GDM1 (cell line): ENCODE measurements around the gene SETD6.
"Not testable (repeated sequence)": the region's sequence is repeated elsewhere in the genome, so short reads cannot be mapped to it uniquely, and the experiment has no call there.

Experiments used
- DNase-seq: peaks from one replicate; lab custom pipeline; 2025; lab: John Stamatoyannopoulos, UW

SETD6 gene

GRCh38 chr16:58515125-58515870, at the start of gene SETD6:
Gene SETD6, plus strand, starts transcription at chr16:58515517. Its CDS starts 21 bp downstream, at chr16:58515538.
- DNase-seq: no peak

GRCh38 chr16:58465817-58466216, 49.5 kb upstream of the SETD6 start:
- no peak for DNase-seq

DNA sequence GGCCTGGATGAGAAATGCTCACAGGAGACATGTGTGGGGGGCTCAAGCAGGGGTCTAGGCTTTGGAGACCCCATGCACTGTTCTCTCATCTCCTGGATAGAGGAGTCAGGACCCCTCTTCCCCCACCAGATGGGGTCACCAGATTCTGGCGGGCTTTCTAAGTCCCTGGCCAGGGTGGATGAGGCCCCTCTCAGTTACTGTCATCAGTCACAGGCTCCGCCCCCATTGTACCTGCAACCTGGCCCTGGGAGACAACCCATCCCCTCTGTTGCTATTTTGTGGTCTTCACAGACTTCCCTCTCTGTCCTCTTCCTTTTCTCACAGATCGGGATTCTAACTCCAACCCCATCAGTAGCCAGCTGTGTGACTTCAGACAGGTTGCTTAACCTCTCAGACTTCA, 48.9 kb upstream of the SETD6 start:
- no peak for DNase-seq

DNA sequence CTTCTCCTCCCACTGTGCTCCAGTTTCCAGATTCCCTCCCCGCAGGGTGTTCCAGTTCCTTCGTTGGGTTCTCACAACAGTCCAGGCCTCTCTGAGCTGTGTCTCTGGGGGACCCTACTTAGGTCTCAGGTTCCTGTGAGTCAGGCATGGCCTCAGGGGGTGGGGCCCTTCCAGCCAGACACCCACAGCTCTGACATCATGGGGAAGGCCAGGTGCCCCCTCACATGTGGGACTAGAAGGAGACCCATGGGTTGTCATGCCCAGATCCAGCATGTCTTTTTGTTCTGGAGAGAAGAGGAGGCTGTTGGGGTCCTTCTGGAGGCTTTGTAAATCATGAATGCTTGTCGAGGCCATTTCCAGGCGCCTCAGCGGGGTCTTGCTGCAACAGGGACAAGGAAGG, 47.4 kb upstream of the SETD6 start:
- no peak for DNase-seq

DNA sequence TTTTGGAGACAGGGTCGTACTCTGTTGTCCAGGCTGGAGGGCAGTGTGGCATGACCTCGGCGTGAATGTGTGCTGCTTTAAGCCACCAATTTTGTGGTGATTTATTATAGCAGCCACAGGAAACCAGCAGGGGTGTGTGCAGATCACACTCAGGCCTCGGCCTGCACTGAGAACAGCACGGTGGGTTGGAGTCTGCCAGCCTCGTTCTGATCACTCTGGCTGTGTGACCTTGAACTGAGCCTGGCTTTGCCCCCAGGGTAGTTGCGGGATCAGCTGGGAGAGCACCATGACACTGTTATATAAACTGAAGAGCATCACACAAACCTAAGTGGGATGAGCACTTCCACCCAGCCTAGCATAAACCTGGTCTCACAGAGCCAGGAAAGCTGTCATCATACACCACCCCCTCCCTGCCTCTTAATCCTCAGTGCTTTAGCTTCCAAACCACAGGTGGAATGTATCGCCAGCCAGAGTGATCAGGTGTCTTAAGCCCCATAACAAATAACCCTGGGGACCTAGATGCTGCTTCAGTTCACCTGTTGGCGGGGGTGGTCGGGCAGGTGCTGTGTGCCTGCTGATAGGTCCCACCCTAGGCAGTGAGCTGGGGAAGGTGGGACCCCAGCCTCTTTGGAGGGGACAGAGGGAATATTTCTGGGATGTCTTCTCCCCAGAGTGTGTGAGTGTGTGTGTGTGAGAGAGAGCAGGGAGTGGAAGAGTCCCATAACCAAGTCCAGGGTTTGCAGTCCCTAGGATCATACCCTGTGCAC, 43.9 kb upstream of the SETD6 start:
- no peak for DNase-seq

GRCh38 chr16:58472266-58472665, 43.1 kb upstream of the SETD6 start:
- DNase-seq: no peak

- no peak for DNase-seq
Observed at GRCh38 chr16:58472827-58473226, 42.5 kb upstream of the SETD6 start.

DNA sequence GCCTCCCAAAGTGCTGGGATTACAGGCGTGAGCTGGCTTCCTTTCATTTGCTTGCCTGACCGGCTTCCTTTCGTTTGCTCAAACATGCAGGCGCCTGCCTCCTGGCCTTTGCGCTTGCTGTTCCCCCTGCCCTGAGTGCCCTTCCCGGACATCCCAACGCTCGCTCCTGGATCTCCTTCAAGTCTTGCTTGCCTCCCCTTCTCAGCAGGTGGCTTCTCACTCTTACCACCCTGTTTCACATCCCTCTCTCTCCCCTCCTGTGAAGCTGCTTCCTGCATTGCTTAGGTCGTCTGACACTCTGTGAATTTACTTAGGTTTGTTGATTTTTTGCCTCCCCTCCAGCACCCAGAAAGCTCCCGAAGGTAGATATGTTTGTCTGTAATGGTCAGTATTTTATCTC, 41.0 kb upstream of the SETD6 start:
- no peak for DNase-seq

- DNase-seq: no peak
Observed at GRCh38 chr16:58475091-58475619, 40.2 kb upstream of the SETD6 start.

GRCh38 chr16:58476791-58477190, 38.5 kb upstream of the SETD6 start:
- no peak for DNase-seq

DNA sequence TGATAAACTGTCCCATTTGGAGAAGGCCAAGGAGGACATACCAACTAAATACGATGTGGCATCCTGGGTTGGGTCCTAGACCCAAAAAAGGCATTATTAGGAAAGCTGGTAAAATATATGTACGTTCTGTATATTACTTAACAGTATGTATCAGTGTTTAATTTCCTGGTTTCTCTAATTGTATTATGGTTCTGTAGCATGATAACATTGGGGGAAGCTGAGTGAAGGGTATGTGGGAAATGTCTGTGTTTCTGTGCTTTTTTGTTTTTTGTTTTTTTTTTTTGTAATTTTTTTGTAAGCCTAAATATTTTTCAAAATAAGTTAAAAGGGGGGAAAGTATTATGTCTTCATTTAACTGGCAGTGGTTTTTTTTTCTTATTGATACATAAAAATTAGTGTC, 36.9 kb upstream of the SETD6 start:
- no peak for DNase-seq

DNA sequence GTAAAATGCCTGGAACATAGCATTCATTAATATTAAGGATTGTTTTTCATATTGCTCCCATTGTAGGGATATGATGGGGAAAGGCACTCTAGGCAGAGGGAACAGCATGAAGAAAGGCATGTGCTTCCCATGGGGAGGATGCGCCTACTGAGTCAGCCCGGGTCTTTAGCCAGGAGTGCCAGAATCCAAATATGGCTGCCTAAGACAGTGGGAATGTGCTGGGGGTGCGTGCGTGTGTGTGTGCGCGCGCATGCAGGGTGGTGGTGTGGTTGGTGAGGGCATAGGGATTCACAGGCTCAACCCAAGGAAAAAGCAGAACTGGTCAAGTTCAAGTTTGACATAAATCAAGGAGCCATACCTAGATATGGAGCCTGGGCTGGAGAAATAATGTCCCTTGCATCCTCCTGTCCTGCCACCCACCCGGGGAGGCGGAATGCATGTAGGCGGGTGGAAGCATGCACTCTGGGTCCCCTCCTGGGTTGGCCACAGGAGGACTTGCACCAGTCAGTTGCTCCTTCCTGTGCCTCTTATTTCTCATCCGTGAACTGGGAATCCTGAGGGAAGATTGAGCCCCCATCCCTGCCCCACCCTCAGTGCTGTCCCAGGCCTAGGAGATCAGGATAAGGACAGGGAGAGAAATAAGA, 34.0 kb upstream of the SETD6 start:
- DNase-seq: no peak

DNA sequence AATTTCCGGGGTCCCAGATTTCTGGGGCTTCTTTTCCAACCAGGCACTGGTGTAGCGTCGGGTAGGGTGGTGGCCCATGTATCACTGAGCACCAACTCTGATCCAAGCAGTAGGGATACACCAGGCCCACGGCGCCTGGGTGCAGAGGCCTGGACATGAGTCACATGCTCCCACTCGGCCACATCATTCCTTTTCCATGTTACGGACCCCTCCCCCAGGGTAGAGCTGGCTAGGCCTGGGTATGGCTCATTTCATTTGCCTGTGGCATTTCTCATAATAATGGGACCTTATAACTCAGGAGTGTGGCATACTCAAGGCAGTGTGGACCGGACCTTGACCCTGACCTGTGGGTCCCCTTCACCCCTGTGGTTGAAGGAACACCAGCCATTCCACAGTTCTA, 33.4 kb upstream of the SETD6 start:
- DNase-seq: no peak

GRCh38 chr16:58485184-58485887, 30.0 kb upstream of the SETD6 start:
- DNase-seq: no peak

DNA sequence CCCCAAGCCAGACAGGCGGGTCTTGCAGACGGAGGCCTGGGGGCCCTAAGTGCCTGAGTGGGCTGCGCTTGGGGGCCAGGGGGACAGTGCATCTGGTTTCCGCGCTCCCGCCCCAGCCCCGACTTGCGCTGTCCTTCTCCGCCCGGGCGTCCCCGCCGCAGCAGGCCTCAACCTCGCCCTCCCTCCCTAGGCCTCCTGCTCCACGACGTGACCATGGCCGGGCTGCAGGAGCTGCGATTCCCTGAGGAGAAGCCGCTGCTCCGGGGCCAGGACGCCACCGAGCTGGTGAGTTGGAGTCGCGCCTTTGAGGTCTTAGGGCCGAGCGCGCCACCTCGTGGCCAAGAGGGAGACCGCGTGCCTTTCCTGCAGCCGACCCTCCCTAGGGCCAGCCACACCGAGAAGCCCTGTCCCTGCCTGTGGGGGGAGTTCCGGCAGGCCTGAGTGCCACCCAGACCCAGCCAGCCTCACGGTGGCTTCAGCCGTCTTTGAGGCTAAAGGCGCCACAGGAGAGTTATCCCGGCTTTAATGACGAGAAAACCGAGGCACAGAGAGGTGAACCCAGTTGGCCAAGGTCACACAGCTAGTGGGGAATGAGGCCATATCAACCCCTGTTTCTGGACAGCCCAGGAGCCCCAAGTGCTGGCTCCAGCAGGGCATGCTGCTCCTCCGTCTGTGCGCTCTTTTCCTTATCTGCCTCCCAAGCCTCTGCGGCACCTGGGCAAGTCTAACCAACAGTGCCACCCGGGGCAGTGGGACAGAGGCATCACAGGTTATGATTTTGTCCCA, 27.6 kb upstream of the SETD6 start:
- peak; percentile 31 for DNase-seq

DNA sequence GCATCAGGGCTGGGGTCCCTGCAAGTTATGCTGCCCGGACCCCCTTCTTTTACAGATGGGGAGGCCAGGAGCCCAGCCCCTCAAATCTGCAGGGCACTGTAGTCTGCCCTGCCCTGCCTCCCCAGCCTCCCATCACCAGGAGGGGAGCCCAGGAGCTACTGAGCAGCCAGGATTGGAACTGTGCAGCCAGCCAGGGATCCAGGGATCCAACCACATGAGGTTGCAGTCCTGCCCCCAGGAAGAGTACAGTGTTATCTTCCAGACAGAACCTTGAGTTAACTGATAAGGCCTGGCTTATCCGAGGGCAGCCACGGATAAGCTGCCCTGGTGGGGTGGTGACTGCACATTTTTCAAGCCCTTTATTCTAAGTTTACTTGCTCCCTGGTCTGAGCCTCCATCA, 26.8 kb upstream of the SETD6 start:
- no peak for DNase-seq

DNA sequence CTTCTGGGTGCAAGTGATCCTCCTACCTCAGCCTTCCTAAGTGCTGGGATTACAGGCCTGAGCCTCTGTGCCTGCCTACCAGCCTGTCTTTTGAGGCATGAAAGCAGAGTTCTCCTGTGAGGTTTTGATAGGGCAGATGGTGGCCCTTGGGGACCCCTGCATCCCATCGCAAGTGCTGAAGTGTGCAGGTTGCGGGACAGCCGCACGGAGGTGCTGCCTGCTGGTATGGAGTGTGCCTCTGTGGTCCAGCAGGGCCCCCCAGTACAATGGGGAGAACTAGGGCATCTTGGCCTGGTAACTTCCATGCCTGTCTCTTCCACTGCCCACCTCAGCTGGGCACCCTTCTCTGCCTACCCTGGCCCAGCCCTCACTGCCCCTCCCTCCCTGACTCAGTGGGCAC, 25.3 kb upstream of the SETD6 start:
- no peak for DNase-seq

GRCh38 chr16:58490539-58490938, 24.8 kb upstream of the SETD6 start:
- not testable (repeated sequence) for DNase-seq

DNA sequence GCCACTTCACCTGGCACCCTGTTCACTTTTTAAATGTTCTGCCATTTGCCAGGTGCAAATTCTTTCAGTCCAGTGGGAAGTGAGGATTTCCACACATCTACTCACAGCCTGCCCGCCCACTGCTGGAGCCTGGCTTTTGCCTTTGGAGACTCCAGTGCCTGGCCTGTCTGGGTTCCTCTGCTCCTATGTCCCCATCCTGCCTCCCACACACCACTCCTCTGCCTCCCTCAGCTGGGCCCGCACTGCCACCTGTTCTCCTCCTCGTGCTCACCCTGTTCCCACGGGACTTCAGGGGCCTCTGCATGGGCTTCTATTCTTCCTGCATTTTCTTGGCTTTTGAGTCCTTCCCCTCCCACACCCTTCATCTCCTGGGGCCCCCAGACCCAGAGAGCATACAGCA, 23.3 kb upstream of the SETD6 start:
- DNase-seq: no peak

GRCh38 chr16:58492735-58493134, 22.6 kb upstream of the SETD6 start:
- DNase-seq: no peak

DNA sequence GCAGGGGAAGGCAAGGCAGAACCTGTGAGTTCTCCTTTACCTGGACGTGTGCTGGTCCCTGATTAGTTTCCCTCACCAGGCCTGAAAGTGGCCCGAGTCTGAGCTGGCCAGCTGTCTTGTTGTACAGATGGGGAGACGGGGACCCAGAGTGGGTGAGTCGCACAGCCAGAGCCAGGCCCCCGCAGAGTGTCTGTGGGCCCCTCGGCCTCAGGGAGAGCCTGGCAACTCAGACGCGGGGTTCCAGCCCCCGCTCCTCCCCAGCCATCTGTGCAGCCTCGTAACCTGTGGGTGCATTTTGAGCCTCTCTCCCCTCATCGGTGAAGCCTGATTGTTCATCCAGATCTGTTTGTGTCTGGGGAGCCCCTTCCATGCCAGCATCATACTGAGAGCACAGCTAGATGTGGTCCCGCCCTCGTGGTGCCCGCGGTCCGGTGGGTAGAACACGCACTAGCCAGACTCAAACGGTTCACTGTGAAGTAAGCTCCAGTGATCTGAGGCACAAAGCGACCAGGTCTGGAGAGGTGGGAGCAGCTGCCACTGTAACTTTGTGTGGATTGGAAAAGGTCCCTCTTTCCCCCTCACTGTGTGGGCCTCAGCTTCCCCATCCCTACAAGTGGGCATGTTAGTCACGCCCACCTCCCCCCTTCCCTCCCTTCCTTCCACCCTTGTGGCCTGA, 21.4 kb upstream of the SETD6 start:
- no peak for DNase-seq
